Measurements from ENCODE around the gene FAM236B. TPM values are rescaled to one million over a fixed set of nuclear protein-coding genes. Genes with fewer than 3 reads are reported as not detected.

The FAM236B gene
- total and polyA plus RNA-seq, 4 experiments from 2014 or later, result not detected

Other genes with a start within 250 kb of the FAM236B start
- 10 to 100 TPM; 15.2 to 23.0 TPM for gene HDAC8, start 209.8 kb downstream of the FAM236B start, total RNA-seq
- gene HDAC8, start 209.8 kb downstream of the FAM236B start, polyA plus RNA-seq, result 10 to 100 TPM; 15.2 to 18.9 TPM
- gene PHKA1, start 68.4 kb downstream of the FAM236B start, total RNA-seq, result under 1 TPM; 0.14 to 0.29 TPM
- not detected for gene PHKA1, start 68.4 kb downstream of the FAM236B start, polyA plus RNA-seq
- under 1 TPM; 0.36 to 0.70 TPM for gene DMRTC1B, start 5.8 kb downstream of the FAM236B start, total RNA-seq
- 1 to 10 TPM in 1 of 2 donors, under 1 TPM in 1; 0.89 to 1.8 TPM for gene DMRTC1B, start 5.8 kb downstream of the FAM236B start, polyA plus RNA-seq
- gene FAM236D, start 25.6 kb upstream of the FAM236B start, total RNA-seq, result not detected
- gene FAM236D, start 25.6 kb upstream of the FAM236B start, polyA plus RNA-seq, result not detected
- gene FAM236C, start 130.0 kb upstream of the FAM236B start, total RNA-seq, result not detected
- gene FAM236C, start 130.0 kb upstream of the FAM236B start, polyA plus RNA-seq, result not detected
- gene FAM236A, start 155.5 kb upstream of the FAM236B start, total RNA-seq, result not detected
- not detected for gene FAM236A, start 155.5 kb upstream of the FAM236B start, polyA plus RNA-seq
- 1 to 10 TPM in 1 of 2 experiments, under 1 TPM in 1; 0.36 to 1.1 TPM for gene DMRTC1, start 161.2 kb upstream of the FAM236B start, total RNA-seq
- gene DMRTC1, start 161.2 kb upstream of the FAM236B start, polyA plus RNA-seq, result under 1 TPM; 0.32 to 0.59 TPM
- gene PABPC1L2B, start 220.3 kb upstream of the FAM236B start, total RNA-seq, result not detected
- not detected for gene PABPC1L2B, start 220.3 kb upstream of the FAM236B start, polyA plus RNA-seq